ENCODE results near the gene SEPTIN6. TPM values are rescaled to one million over a fixed set of nuclear protein-coding genes. Genes with fewer than 3 reads are reported as not detected.

SEPTIN6 gene
- total and polyA plus RNA-seq, 5 experiments from 2014 or later, result 161 to 269 (median 234) TPM

GRCh38 chrX:119643696-119644095, 49.3 kb downstream of the SEPTIN6 start:
- peaks cover 0 to 76% (median 0%) of the 10 kb centered on the region in 3 donors for H3K36me3 Mint-ChIP-seq
- H3K27me3 Mint-ChIP-seq, result no peaks in the 10 kb centered on the region
- POLR2A ChIA-PET, result interaction anchor here (1.0 kb wide), 1 partner anchor 69 kb away, joined by 3 read pairs; no protein-coding TSS in a partner anchor

More at GRCh38 chrX:119643696-119644095, 49.3 kb downstream of the SEPTIN6 start:
- no peaks in the 10 kb centered on the region for H3K9me3 Mint-ChIP-seq
- no peak for ATAC-seq
- H3K4me3 Mint-ChIP-seq, result no peak overlapping the region
- DNase-seq, result no peak
- H3K4me1 Mint-ChIP-seq, result peaks cover 4 to 32% (median 25%) of the 10 kb centered on the region in 4 donors
- peak overlapping the region in 1 of 10 donors; percentile 70 for H3K27ac Mint-ChIP-seq

Small RNA genes within 50 kb of the gene (microRNA-seq; reads per million reads assigned to microRNA genes)
- 52.0 reads per million, percentile 53 among the genes with 10 or more reads in this experiment for gene MIR766 (ENCODE audit: borderline microRNAs expressed)

Other genes starting within 250 kb of the SEPTIN6 start
- 100 to 1,000 TPM; 104 to 106 TPM for gene SLC25A5, start 224.7 kb downstream of the SEPTIN6 start, total RNA-seq
- gene SLC25A5, start 224.7 kb downstream of the SEPTIN6 start, polyA plus RNA-seq, result 100 to 1,000 TPM; 258 to 271 (median 271) TPM
- gene STEEP1, start 127.8 kb downstream of the SEPTIN6 start, total RNA-seq, result 10 to 100 TPM; 24.9 to 25.7 TPM
- gene STEEP1, start 127.8 kb downstream of the SEPTIN6 start, polyA plus RNA-seq, result 10 to 100 TPM; 13.3 to 18.0 (median 15.3) TPM
- 10 to 100 TPM; 41.0 to 43.5 TPM for gene UBE2A, start 118.6 kb downstream of the SEPTIN6 start, total RNA-seq
- 10 to 100 TPM; 31.5 to 43.5 (median 34.0) TPM for gene UBE2A, start 118.6 kb downstream of the SEPTIN6 start, polyA plus RNA-seq
- 10 to 100 TPM; 14.4 to 14.6 TPM for gene NKRF, start 86.7 kb downstream of the SEPTIN6 start, total RNA-seq
- 1 to 10 TPM; 4.8 to 8.5 (median 6.8) TPM for gene NKRF, start 86.7 kb downstream of the SEPTIN6 start, polyA plus RNA-seq
- 1 to 10 TPM; 1.2 to 2.0 TPM for gene SOWAHD, start 65.4 kb upstream of the SEPTIN6 start, total RNA-seq
- gene SOWAHD, start 65.4 kb upstream of the SEPTIN6 start, polyA plus RNA-seq, result 1 to 10 TPM in 1 of 3 donors, under 1 TPM in 2; 0.43 to 1.1 (median 0.47) TPM
- 1,000 to 10,000 TPM; 3,863 to 3,911 TPM for gene RPL39, start 98.5 kb upstream of the SEPTIN6 start, total RNA-seq
- 1,000 to 10,000 TPM; 4,465 to 5,898 (median 5,767) TPM for gene RPL39, start 98.5 kb upstream of the SEPTIN6 start, polyA plus RNA-seq
- gene UPF3B, start 159.8 kb upstream of the SEPTIN6 start, total RNA-seq, result 10 to 100 TPM; 14.0 to 16.8 TPM
- 10 to 100 TPM in 1 of 3 donors, 1 to 10 TPM in 2; 8.6 to 11.0 (median 9.2) TPM for gene UPF3B, start 159.8 kb upstream of the SEPTIN6 start, polyA plus RNA-seq
- gene RNF113A, start 178.6 kb upstream of the SEPTIN6 start, total RNA-seq, result 10 to 100 TPM; 40.6 to 41.4 TPM
- 10 to 100 TPM; 48.8 to 69.5 (median 51.3) TPM for gene RNF113A, start 178.6 kb upstream of the SEPTIN6 start, polyA plus RNA-seq
- gene NDUFA1, start 178.7 kb upstream of the SEPTIN6 start, total RNA-seq, result 10 to 100 TPM; 52.6 to 54.9 TPM
- 100 to 1,000 TPM; 277 to 382 (median 308) TPM for gene NDUFA1, start 178.7 kb upstream of the SEPTIN6 start, polyA plus RNA-seq
- not detected for gene AKAP14, start 202.7 kb upstream of the SEPTIN6 start, total RNA-seq
- gene AKAP14, start 202.7 kb upstream of the SEPTIN6 start, polyA plus RNA-seq, result not detected